GM12864 (cell line): ENCODE measurements around the gene KCNC3.

Experiments
- DNase-seq: peaks from one replicate; pipeline ENCODE4 v3.0.0-alpha.2; 2011; ENCODE audit warnings: low read depth
- H3K4me3 ChIP-seq: 2 replicates; pipeline ENCODE4 v1.5.1; 2011; ENCODE audit warnings: mild to moderate bottlenecking, low read depth, low read length, control low read depth
- TF ChIP-seq, protein P1 (sequence below): IDR thresholded peaks from 2 replicates; pipeline ENCODE4 v1.5.1; 2011; ENCODE audit warnings: low read depth, mild to moderate bottlenecking, moderate library complexity, low read length, control low read depth, inconsistent platforms; ENCODE audit errors: missing control alignments

Gene KCNC3

DNA sequence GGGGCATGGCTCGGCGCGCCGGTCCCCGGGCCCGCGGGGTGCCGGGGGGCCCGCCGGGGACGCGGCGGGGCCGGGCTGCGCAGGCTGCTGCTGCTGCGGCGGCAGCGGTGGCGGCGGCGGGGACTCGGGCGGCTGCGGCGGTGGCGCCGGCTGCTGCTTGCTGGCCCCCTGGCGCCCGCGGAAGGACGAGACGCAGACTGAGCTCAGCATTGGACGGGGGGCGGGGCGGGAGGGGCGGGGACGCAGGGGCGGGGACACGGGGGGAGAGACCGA lies 368 bp downstream of the KCNC3 start:
- no peak for DNase-seq
- H3K4me3 ChIP-seq, result peak overlapping the region; percentile 52; the same call in 1 of the 2 replicates
- TF ChIP-seq, protein P1, sequence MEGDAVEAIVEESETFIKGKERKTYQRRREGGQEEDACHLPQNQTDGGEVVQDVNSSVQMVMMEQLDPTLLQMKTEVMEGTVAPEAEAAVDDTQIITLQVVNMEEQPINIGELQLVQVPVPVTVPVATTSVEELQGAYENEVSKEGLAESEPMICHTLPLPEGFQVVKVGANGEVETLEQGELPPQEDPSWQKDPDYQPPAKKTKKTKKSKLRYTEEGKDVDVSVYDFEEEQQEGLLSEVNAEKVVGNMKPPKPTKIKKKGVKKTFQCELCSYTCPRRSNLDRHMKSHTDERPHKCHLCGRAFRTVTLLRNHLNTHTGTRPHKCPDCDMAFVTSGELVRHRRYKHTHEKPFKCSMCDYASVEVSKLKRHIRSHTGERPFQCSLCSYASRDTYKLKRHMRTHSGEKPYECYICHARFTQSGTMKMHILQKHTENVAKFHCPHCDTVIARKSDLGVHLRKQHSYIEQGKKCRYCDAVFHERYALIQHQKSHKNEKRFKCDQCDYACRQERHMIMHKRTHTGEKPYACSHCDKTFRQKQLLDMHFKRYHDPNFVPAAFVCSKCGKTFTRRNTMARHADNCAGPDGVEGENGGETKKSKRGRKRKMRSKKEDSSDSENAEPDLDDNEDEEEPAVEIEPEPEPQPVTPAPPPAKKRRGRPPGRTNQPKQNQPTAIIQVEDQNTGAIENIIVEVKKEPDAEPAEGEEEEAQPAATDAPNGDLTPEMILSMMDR, result no peak

DNA sequence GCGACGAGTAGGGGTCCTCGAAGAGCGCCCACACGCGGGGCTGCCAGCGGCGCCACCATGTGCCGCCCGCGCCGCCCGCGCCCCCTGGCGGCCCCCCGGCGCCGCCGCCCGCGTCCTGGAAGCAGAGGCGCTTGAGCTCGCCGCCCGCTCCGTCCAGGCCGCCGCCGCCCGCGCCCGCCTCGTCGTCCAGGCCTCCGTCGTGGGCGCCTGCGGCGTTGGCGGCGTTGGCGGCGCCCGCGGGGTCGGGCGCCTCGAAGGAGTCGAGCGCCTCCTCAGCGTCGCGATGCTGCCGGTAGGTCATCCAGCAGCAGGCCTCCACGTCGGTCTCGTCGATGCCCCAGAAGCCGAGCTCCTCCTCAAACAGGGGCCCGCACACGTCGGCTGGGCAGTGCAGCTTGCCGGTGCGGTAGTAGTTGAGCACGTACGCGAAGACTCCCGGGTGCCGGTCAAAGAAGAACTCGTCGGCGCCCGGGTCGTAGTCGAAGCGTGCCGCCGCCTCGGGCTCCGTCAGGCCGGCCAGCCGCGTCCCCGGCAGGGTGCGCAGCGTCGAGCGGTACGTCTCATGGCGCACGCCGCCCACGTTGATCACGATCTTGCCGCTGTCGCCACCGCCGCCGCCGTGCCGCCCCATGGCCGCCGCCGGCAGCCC lies 829 bp downstream of the KCNC3 start:
- peak overlapping the region; percentile 52 for H3K4me3 ChIP-seq
- DNase-seq, result no peak
- TF ChIP-seq, protein P1, result peak; percentile 11

DNA sequence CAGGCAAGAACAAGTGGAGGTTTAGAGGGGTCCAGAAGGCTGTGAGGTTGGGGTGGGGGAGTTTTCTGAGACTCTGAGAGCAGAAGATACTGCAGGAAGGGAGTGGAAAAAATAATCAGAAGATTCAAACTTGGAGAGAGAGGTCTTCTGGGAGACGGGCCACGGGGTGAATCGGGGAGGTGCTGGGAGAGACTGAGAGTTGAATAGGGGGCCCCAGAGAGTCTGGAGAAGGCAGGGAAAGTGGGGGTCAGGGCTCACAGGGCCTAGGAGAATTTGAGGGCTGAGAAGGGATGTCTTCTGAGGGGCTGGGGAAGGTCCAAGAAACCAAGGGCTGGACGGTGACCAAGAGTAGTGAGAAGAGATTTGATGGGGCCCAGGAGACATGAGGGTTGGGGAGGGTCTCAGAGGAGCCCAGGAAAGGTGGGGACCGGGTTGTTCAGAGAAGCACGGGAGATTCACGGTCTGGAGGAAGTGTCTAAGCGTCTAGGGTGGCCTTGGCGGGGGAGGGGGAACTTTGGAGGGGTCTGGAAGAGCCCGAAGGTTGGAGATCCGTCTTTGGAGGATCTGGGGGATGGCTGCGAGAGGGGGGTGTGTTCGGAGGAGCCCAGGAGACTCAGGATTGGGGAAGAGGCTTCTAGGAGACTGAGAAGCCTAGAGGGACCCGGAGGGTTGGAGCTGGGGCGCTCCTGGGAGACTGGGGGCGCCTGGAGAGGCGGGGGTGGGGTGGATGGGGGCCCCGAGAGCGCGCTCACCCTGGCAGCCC lies 1.5 kb downstream of the KCNC3 start:
- TF ChIP-seq, protein P1, result no peak
- no peak for DNase-seq
- no peak overlapping the region for H3K4me3 ChIP-seq

DNA sequence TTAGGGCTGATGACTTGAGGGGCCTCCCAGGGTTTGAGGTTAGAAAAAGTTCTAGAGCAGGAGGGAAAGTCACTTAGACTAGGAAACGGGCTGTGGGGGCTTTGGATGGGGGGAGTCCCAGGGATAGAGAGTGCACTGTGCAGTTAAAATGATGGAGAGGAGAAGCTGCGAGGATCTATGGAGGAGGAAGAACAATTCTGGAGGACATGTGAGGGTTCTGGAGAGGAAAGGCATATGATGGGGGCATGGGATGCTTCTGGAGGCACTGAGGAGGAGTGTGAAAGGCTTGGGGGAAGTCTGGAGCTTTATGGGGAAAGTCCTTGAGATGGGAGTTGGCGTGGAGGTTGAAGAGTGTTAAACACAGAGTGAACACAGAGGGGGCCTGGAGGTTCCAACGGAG lies 2.2 kb downstream of the KCNC3 start:
- no peak for DNase-seq
- TF ChIP-seq, protein P1, result no peak
- no peak overlapping the region for H3K4me3 ChIP-seq

DNA sequence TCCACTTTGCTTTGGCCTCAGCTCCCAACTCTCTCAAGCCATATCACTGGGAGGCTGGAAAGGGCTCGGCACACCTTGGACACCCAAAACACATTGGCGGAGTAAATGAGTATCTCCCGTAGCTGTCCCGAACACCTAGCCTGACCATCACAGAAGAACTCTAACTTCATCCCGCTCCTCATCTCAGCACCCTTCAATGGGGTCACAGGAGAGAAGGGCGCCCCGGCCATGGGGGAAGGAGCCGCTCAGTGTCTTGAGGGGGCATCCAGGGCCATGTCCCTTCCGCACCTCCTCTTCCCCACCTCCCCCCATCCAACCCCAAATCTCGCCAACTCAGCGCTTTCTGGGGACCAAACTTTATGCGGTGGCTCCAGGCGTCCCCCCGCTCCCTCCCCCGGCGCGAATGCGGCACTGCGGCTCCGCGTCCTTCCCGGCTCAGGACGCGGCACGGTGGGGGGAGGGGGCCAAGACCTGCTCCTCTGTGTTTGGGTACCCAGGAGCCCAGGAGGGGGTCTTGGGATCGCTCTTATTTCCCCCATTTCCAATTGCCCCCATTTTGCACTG lies 3.0 kb downstream of the KCNC3 start:
- TF ChIP-seq, protein P1, result no peak
- DNase-seq, result no peak
- no peak overlapping the region for H3K4me3 ChIP-seq

DNA sequence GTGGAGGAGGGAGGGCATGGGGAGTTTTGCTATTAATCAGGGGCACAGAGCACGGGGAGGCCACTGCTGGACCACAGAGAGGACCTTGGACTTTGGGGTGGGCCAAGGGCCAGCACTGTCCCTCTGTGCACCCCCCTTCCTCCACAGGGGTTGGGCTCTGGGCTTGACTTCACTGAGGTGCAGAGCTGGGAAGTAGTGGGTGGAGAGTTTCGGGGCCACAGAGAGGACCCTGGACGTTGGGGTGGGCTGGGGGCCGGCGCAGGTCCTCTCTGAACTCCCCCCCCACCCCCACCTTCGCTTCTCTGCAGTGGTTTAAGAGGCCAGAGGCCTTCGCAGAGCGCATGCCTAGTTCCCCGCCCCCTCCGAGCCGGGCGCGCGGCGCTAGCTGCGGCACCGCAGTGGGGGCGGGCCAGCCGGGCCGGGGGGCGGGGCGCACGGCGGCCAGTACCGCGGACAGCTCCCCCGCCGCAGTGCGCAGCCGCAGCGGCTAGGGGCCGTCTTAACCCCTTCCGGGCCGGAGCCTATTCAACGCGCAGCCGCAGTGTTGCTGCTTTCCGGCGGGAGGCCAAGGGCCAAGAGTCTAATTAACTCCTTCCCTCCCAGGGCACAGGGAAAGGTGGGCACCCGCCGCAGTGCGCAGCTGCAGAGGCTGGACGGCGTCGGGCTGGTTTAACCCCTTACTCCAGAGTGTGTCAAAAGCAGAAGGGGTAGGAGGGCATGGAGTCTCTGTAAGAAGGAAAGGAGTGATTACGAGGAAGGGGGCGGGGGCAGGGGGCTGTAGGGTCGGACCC lies 3.7 kb downstream of the KCNC3 start:
- no peak overlapping the region for H3K4me3 ChIP-seq
- TF ChIP-seq, protein P1, result no peak
- DNase-seq, result no peak
